ENCODE measurements around the gene MRPL19. TPM values are rescaled to one million over a fixed set of nuclear protein-coding genes. Genes with fewer than 3 reads are reported as not detected.

MRPL19 gene
- total RNA-seq, 1 donor from 2014 or later: 47.6 TPM

DNA sequence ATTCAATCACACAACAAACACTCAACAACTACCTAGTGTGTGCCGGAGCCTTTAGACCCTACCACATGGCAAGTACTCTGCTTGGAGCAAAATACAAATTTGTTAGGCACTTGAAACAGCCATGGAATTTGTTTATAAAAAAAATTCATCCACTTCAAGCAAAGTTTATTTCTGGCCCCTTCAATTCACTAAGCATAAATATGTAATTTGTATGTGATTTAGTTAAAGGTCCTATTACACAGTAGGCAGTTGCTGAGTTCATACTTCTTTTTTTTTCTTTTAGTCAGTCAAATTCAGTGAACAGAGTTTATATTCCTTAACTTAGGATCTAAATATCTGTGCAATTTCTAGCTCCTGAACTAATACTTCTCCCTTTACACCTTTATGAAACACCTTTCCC is 41.6 kb downstream of the MRPL19 start:
- H3K27ac Mint-ChIP-seq: no peak overlapping the region
- H3K4me1 Mint-ChIP-seq: no peaks in the 10 kb centered on the region
- H3K36me3 Mint-ChIP-seq: peaks cover 49% of the 10 kb centered on the region

DNA sequence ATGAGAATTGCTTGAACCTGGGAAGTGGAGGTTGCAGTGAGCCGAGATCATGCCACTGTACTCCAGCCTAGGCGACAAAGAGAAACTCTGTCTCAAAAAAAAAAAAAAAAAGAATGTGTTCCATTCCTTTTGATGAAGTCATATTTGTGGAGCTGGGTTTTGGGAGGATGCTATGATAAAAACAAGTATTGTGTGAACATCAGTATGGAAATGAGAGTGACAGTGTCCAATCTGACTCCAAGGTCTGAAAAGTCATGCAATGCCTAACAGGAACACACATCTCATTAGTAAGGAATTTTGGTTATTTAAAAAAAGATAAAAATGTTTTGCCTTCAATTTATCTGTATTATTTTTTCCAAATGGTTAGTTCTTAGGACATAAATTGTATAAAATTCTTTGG is 52.3 kb downstream of the MRPL19 start:
- Mint-ChIP-seq H3K27ac (no peak overlapping the region), H3K27me3 (ENCODE audit: low read depth) (no peaks in the 10 kb centered on the region), H3K4me3 (no peak overlapping the region), H3K4me1 (no peaks in the 10 kb centered on the region), H3K9me3 (peaks cover 14% of the 10 kb centered on the region), H3K36me3 (peaks cover 53% of the 10 kb centered on the region)
- TF ChIP-seq, protein P1, sequence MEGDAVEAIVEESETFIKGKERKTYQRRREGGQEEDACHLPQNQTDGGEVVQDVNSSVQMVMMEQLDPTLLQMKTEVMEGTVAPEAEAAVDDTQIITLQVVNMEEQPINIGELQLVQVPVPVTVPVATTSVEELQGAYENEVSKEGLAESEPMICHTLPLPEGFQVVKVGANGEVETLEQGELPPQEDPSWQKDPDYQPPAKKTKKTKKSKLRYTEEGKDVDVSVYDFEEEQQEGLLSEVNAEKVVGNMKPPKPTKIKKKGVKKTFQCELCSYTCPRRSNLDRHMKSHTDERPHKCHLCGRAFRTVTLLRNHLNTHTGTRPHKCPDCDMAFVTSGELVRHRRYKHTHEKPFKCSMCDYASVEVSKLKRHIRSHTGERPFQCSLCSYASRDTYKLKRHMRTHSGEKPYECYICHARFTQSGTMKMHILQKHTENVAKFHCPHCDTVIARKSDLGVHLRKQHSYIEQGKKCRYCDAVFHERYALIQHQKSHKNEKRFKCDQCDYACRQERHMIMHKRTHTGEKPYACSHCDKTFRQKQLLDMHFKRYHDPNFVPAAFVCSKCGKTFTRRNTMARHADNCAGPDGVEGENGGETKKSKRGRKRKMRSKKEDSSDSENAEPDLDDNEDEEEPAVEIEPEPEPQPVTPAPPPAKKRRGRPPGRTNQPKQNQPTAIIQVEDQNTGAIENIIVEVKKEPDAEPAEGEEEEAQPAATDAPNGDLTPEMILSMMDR (IDR thresholded peaks at IDR 0.05; ENCODE audit: unreplicated experiment): no peak
- no peak for DNase-seq (ENCODE audit: low spot score in 2 of 2, unreplicated experiment in 2 of 2)

More for the DNA sequence above, 41.6 kb downstream of the MRPL19 start:
- Mint-ChIP-seq H3K4me3 (no peak overlapping the region), H3K9me3 (peaks cover 20% of the 10 kb centered on the region), H3K27me3 (ENCODE audit: low read depth) (no peaks in the 10 kb centered on the region)
- no peak for DNase-seq (ENCODE audit: low spot score in 2 of 2, unreplicated experiment in 2 of 2)
- TF ChIP-seq, protein P1 (IDR thresholded peaks at IDR 0.05; ENCODE audit: unreplicated experiment): no peak

DNA sequence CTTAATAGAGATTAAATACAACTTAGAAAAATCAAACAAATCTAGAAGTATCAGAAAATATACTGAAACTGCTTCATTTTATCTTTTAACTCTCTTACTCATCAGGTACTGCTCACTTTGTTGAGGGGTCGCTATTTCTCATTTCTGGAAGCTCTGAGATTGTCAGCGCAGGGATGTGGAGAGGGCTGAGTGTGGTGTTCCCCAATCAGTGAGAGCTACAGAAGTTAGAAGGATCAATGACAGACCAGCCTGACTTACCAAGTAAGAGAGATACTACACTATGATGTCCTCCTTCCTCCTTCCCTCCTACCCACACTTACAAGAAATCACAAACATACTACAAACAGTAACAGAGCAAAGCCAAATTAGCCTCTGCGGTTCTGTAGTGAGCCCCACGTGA is 56.0 kb downstream of the MRPL19 start:
- Mint-ChIP-seq H3K27ac (no peak overlapping the region), H3K27me3 (ENCODE audit: low read depth) (no peaks in the 10 kb centered on the region), H3K4me3 (no peak overlapping the region), H3K4me1 (peaks cover 13% of the 10 kb centered on the region), H3K36me3 (peaks cover 61% of the 10 kb centered on the region), H3K9me3 (peaks cover 9% of the 10 kb centered on the region)
- TF ChIP-seq, protein P1 (IDR thresholded peaks at IDR 0.05; ENCODE audit: unreplicated experiment): no peak
- no peak for DNase-seq (ENCODE audit: low spot score in 2 of 2, unreplicated experiment in 2 of 2)

DNA sequence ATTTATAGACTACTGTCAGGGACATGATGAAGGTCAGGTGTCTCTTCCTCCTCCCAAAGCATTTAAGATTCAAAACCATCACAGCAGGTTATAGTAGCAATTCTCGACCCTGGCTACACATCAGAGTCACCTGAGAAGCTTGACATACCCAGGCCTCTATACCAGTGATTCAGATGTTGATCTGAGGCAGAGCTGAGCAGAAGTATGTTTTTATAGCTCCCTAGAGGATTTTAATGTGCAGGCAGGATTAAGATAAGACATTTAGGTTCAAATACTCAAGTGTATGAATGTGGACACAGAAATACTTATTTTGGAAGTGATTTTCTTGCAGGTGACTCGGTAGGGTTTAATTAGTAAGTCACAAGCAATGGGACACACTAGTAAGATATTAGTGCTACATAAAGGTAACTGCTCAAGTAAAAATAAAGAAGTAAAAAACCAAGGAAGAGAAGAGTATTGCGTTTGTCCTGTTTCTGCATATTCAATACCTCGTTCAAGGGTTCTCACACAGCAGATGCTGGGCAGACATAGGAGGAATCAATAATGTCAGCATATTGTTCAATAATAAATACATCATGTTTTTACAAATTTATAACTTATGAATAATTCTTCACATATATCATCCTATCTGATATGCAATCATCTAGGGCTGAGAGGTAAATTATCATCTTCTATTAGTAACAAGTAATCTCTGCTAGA is 57.2 kb downstream of the MRPL19 start:
- DNase-seq (ENCODE audit: low spot score in 2 of 2, unreplicated experiment in 2 of 2): no peak
- TF ChIP-seq, protein P1 (IDR thresholded peaks at IDR 0.05; ENCODE audit: unreplicated experiment): no peak
- Mint-ChIP-seq H3K27me3 (ENCODE audit: low read depth) (no peaks in the 10 kb centered on the region), H3K27ac (no peak overlapping the region), H3K4me3 (no peak overlapping the region), H3K36me3 (peaks cover 54% of the 10 kb centered on the region), H3K4me1 (peaks cover 20% of the 10 kb centered on the region), H3K9me3 (peaks cover 3% of the 10 kb centered on the region)

DNA sequence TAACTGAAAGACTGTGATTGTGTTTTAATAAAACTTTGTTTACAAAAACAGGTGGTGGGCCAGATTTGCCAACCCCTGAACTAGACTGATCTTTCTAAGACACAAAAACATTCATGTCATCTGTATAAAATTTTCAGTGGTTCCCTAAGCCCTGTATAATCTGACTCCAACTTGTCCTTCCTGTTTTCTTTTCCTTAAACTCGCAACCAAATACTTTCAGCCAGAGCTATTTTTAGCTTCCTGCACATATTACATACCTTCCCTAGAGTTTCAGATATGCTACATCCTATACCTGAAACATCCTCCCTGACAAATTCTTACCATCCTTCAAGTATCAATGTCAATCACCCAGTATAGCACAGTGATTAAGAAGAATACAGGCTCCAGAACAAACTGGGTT is 59.3 kb downstream of the MRPL19 start:
- no peak for DNase-seq (ENCODE audit: low spot score in 2 of 2, unreplicated experiment in 2 of 2)
- Mint-ChIP-seq H3K27ac (peak overlapping the region; percentile 69), H3K36me3 (peaks cover 38% of the 10 kb centered on the region), H3K4me1 (peaks cover 30% of the 10 kb centered on the region), H3K27me3 (ENCODE audit: low read depth) (no peaks in the 10 kb centered on the region), H3K9me3 (peaks cover 3% of the 10 kb centered on the region), H3K4me3 (no peak overlapping the region)
- TF ChIP-seq, protein P1 (IDR thresholded peaks at IDR 0.05; ENCODE audit: unreplicated experiment): no peak
